HG03575 (cell line): Measurements from ENCODE around the gene H2BK1.

Experiments
- ATAC-seq: cut with Tn5 transposase; IDR thresholded peaks from one replicate; pipeline ENCODE4 v1.9.1; 2021; ENCODE audit not compliant: unreplicated experiment, insufficient number of reproducible peaks, low FRiP score; ENCODE audit errors: extremely low read depth

Gene H2BK1

GRCh38 chr7:151246102-151246850, 36.0 kb upstream of the H2BK1 start:
- ATAC-seq: no peak

- no peak for ATAC-seq
Observed at GRCh38 chr7:151245360-151246101, 35.2 kb upstream of the H2BK1 start.

GRCh38 chr7:151244841-151245346, 34.6 kb upstream of the H2BK1 start:
- no peak for ATAC-seq

- no peak for ATAC-seq
Observed at GRCh38 chr7:151244196-151244840, 34.0 kb upstream of the H2BK1 start.

GRCh38 chr7:151243408-151244195, 33.3 kb upstream of the H2BK1 start:
- no peak for ATAC-seq

- no peak for ATAC-seq
Observed at GRCh38 chr7:151243045-151243349, 32.7 kb upstream of the H2BK1 start.

GRCh38 chr7:151242159-151243044, 32.1 kb upstream of the H2BK1 start:
- no peak for ATAC-seq

GRCh38 chr7:151241755-151242096, 31.4 kb upstream of the H2BK1 start:
- ATAC-seq: no peak

GRCh38 chr7:151240942-151241754, 30.9 kb upstream of the H2BK1 start:
- no peak for ATAC-seq

- ATAC-seq: no peak
Observed at GRCh38 chr7:151240536-151240935, 30.2 kb upstream of the H2BK1 start.

GRCh38 chr7:151239837-151240459, 29.7 kb upstream of the H2BK1 start:
- no peak for ATAC-seq

- no peak for ATAC-seq
Observed at GRCh38 chr7:151238924-151239836, 28.9 kb upstream of the H2BK1 start.

- ATAC-seq: no peak
Observed at GRCh38 chr7:151238190-151238810, 28.0 kb upstream of the H2BK1 start.

GRCh38 chr7:151237244-151238189, 27.2 kb upstream of the H2BK1 start:
- ATAC-seq: no peak

GRCh38 chr7:151236406-151236805, 26.1 kb upstream of the H2BK1 start:
- no peak for ATAC-seq
